NCI-H1092 treated with DMSO at 0.1 percent for 48 hours (cell line): Measurements from ENCODE around the gene RNF148.
"Not testable (repeated sequence)": the region's sequence is repeated elsewhere in the genome, so short reads cannot be mapped to it uniquely, and the experiment has no call there.

Experiments
- DNase-seq: peaks from one replicate; lab custom pipeline; 2025; lab: John Stamatoyannopoulos, UW

Gene RNF148

DNA sequence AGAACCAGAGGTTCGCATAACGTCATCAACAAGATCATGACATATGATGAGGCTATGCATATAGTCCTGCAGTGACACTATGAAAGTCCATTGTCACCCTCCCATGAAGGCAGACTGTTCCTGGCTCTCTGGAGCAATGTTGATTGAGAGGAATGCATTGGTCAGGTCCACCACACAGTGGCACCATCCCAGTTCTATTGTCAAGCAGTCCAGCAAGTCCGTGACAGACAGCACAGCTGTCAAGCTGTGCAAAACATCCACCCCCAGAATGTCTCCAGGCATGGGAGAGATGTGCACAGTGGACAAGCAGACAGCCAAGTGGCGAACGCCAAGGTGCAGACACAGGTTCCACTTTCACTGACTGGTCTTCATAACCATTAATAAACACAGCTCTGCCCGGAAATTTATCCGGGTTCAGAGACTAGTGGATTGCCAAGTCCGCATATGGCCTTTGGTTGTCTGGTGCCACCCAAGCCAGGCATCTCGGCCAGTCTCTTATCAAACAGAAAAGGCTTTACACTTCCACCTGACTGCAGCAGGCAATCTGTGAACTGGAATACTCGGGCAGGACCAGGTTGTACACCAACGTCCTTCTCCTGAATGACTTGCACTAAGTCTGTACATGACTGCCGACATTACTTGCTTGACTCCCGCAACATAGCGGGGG lies 11.0 kb downstream of the RNF148 start:
- no peak for DNase-seq

- DNase-seq, result no peak
Measured at GRCh38 chr7:122689346-122690109, 13.2 kb downstream of the RNF148 start.

DNA sequence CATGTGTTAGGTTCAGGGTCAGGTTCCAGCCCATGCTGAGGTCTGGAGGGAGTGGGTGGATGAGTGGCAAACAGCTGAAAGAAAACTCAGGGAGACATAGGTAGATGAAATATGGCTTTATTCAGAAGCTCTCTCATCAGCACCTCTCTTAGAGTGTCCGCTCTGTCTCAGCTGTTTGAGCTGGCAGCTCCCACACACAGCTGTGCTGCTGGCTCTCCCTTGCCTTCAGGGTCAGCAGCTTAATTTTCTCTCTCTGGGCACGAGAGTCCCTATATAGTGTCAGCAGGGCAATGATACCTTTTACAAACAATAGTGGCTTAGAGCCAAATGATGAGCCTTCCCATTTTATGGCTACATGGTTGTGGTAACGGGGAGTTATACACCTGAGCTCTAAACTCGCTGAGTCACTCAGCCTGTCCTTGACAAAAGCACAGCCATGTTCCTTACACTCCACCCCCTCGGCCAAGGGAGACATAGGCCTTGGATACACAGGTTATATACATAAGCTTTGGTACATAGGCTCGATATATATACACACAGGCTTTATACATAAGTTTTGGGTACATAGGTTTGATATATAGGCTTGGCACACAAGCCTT lies 14.2 kb downstream of the RNF148 start:
- no peak for DNase-seq

DNA sequence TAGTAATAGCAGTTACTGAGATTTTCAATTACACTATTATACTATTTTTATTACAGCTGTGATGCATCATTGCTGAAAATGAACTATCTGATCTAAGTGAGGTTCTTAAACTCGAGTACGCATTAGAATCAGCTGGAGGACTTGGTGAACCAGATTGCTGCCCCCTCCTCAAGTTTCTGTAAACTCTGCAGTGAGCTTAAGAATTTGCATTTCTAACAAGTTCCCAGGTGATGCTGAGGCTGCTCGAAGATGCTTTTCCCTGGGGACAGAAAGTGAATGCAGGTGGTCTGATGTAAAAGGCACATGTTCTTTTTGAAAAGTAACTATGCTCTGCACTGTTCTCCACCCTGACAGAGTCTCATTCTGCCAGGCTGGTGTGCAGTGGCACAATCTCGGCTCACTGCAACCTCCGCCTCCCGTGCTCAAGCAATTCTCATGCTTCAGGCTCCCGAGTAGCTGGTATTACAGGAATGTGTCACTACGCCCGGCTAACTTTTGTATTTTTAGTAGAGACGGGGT lies 16.3 kb downstream of the RNF148 start:
- DNase-seq, result no peak

- DNase-seq, result no peak
Measured at GRCh38 chr7:122684504-122684903, 18.2 kb downstream of the RNF148 start.

GRCh38 chr7:122682815-122683550 lies 19.7 kb downstream of the RNF148 start:
- DNase-seq, result no peak

GRCh38 chr7:122681186-122681585 lies 21.5 kb downstream of the RNF148 start:
- DNase-seq, result not testable (repeated sequence)

GRCh38 chr7:122679813-122680212 lies 22.9 kb downstream of the RNF148 start:
- no peak for DNase-seq

GRCh38 chr7:122679269-122679709 lies 23.4 kb downstream of the RNF148 start:
- not testable (repeated sequence) for DNase-seq

DNA sequence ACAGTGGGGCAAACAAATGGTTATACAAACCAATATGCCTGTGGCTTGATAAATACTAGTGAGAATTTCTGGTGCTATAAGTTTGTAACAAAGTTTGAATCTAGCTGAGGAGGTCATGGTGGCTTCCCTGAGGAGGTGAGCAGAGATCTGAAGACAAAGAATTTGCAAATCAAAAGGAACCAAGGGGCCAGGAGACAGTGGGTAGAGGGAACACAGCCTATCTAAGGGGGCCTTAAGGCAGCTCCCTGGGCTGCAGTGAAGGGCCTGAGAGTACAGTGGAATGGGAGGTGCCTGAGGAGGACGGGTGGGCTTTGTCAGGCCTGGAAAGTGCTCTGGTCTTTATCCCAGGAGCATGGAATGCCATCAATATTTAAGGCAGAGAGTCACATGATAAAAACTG lies 25.6 kb downstream of the RNF148 start:
- no peak for DNase-seq

GRCh38 chr7:122676466-122676865 lies 26.3 kb downstream of the RNF148 start:
- peak; percentile 88 for DNase-seq

- DNase-seq, result no peak
Measured at GRCh38 chr7:122675621-122676020, 27.1 kb downstream of the RNF148 start.

DNA sequence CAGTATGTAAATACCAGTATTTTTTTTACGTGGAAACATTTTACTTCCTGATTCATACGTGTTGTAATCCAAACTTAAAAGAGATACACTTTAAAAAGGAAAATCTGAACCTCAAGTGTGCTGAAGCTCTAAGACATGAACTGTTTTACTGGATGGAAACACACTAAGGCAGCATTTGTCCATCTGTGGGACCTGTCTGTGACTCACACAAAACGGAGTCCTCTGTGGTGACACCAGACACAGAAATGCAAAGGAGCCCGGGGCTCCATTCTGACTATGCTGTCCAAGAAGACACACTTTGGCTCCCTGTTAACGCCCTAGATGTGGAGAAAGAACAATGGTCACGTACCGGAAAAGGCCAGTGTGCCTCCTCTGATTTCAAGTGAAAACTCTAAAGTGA lies 27.7 kb downstream of the RNF148 start:
- no peak for DNase-seq

GRCh38 chr7:122674502-122674901 lies 28.2 kb downstream of the RNF148 start:
- peak; percentile 79 for DNase-seq

- DNase-seq, result no peak
Measured at GRCh38 chr7:122673951-122674350, 28.8 kb downstream of the RNF148 start.

- DNase-seq, result no peak
Measured at GRCh38 chr7:122672536-122672935, 30.2 kb downstream of the RNF148 start.

- DNase-seq, result no peak
Measured at GRCh38 chr7:122663733-122664132, 39.0 kb downstream of the RNF148 start.

DNA sequence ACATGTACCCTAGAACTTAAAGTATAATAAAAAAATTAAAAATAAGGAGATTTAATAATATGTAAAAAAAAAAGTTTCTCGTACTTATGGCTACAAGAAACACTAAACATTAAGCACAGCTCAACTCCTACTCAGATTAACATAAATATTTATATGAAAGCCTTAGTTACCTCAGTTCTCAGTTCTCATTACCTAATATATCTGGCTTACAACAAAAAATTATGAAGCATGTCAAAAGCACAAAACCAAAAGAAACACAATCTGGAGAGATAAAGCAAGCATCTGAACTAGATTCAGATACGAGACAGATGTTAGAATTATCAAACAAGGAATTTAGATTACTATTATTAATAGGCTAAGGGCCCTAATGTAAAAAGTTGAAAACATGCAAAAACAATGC lies 43.9 kb downstream of the RNF148 start:
- no peak for DNase-seq

DNA sequence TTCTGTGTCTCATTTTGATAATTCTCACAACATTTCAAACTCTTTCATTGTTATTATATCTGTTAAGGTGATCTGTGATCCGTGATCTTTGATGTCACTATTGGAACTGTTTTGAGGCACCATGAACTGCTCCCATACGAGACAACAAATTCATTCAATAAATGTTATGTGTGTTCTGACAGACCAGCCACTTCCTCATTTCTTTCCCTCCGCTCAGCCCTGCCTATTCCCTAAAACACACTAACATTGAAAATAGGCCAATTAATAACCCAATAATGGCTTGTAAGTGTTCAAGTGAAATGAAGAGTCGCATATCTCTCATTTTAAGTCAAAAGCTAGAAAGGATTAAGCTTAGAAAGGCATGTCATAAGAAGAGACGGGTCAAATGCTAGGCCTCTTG lies 49.0 kb downstream of the RNF148 start:
- no peak for DNase-seq

GRCh38 chr7:122652876-122653275 lies 49.8 kb downstream of the RNF148 start:
- no peak for DNase-seq
